DMS153 (cell line): ENCODE measurements around the gene TACR2.
A peak's percentile ranks its signal among the peaks of the same experiment; 100 is the strongest.

Experiments
- DNase-seq: peaks from one replicate; lab custom pipeline; 2025; lab: John Stamatoyannopoulos, UW

TACR2 gene

DNA sequence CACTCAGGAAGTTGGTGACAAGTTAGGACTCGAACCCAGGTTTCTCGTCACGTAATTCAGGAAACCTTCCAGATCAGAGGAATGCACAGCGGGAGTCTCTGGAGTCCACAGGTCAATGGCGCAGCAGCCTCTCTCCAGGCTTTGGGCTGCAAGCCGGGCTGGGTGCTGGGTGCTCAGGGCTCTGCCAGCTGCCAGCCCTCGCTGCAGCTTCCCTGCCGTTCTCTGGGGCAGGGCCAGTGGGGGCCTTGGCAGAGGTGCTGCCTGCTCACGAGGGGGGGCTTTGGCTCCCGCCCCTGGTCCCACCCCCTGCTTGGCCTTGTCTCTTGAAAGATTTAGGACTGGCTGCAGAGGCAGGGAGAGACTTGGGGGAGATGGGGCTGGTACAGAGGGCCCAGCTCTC, at the start of gene TACR2:
TACR2 (minus strand) TSS at position 224 of the 400 bp plus-strand sequence. CDS start 595 bp downstream, outside the sequence.
- no peak for DNase-seq

DNA sequence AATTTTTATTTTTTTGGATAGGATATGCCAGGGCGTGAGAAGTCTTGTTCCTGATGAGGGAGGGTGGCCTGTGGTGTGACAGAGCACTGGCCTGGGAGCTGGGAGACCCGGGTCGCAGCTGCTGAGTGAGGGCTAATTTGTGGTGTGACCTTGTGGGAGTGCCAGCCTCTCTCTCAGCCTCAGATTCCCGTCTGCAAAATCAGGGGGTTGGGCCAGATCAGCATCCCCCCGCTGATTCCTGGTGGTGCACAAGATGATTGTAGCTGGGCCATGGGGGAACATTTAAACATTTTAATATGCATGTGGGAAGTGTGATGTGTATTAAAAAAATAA, 49.4 kb upstream of the TACR2 start:
- DNase-seq = no peak

GRCh38 chr10:69465457-69466157, 48.9 kb upstream of the TACR2 start:
- no peak for DNase-seq

DNA sequence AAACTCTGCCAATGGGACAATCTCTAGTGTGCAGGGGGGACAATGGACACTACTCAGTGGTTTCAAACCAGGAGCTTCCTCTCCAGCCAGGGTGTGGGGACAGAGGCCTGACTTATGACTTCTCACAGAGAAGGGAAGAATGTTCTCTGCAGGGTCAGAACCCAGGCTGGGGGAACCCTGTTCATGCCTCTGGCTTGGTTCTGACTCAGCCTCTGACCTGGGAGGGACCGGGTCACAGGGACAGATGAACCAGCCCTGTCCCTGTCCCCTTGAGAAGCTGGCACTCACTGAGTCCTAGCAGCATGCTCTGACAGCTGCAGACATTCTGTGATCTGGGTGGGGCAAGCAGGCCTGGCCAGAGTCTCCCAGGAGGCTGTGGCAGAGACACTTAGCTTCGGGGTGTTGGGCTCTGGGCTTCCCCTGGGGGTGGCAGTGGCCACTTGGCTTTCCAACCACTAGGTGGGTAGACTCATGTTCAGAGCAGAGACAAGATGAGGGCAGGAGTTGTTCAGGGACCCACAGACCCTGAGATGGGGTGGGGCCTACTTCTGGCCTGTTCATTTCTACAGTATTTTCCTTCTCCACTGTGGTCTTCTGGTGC, 48.2 kb upstream of the TACR2 start:
- DNase-seq = no peak

- DNase-seq = no peak
Observed at GRCh38 chr10:69464401-69464800, 47.7 kb upstream of the TACR2 start.

DNA sequence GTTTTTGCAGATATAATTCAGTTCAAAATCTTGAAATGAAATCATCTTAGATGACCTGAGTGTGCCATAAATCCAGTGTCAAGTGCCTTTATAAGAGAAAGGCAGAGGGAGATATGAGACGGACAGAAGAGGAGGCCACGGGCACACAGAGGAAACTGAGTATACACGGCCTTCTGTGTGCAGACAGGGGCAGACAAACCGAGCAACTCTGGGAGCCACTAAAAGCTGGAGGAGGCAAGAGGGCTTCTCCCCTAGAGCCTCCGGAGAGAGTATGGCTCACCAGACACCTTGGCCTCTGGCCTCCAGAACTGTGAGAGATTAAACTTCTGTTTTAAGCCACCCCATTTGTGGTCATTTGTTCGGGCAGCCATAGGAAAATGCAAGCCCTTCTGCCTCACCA, 47.2 kb upstream of the TACR2 start:
- DNase-seq = no peak

GRCh38 chr10:69461243-69462025, 44.7 kb upstream of the TACR2 start:
- no peak for DNase-seq

DNA sequence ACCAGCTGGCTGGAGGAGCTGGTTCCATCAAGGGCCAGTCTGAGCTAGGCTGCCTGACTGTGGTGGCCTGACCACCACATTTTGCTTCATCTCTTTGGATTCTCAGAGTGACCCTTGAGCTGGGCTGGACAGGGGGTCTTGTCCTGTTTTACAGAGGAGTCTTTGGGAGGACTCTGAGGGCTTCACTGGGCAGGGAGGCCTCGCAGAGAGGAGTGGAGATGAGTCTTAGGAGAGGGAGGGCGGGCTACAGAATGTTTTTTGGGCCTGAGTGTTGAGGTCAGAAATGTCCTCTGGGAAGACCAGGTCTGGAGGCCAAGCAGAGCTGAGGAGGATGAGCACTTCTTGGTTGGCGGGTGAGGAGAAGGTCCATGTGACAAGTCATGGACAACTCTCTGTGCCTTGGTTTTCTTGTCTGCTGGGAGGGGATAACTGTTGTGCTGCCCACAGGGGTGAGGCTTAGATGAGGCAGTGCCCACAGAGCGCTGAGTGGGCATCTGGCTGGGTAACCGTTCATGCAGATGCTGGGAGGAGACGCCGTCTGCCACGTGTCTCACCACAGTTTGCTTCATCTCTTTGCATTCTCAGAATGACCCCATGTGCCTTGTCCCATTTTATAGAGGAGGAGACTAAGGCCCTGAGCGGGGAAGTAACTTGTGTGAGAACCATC, 44.0 kb upstream of the TACR2 start:
- no peak for DNase-seq

GRCh38 chr10:69459893-69460575, 43.3 kb upstream of the TACR2 start:
- DNase-seq = no peak

DNA sequence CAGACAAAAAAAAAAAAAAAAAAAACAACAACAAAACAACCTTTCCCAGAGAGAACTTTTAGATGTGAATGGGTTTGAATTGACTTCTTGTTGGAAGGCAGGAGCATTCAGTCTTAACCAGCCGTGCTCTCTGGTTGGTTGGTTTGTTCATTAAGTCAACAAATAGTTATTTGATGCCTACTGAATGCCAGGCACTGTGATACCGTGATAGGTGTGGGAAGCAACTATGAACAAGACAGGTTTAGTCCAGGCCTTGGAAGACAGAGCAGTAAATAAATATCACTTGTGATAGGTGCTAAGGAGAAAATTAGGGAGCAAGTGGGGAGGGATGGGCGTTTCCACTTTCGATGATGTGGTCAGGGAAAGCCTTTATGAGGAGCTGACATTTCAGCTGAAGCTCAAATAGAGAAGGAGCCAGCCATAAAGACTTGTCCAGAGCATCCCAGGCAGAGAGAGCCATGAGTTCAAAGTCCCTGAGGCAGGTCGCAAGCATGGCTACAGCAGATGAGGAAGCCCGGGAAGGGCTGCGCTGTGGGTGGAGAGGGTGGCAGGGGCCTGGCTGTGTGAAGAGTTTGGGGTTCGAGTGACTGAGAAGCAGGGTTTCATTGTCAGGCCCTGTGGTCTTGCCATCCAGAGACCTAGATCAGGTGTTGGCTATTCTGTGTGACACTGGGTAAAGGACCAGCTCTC, 42.5 kb upstream of the TACR2 start:
- DNase-seq = no peak

DNA sequence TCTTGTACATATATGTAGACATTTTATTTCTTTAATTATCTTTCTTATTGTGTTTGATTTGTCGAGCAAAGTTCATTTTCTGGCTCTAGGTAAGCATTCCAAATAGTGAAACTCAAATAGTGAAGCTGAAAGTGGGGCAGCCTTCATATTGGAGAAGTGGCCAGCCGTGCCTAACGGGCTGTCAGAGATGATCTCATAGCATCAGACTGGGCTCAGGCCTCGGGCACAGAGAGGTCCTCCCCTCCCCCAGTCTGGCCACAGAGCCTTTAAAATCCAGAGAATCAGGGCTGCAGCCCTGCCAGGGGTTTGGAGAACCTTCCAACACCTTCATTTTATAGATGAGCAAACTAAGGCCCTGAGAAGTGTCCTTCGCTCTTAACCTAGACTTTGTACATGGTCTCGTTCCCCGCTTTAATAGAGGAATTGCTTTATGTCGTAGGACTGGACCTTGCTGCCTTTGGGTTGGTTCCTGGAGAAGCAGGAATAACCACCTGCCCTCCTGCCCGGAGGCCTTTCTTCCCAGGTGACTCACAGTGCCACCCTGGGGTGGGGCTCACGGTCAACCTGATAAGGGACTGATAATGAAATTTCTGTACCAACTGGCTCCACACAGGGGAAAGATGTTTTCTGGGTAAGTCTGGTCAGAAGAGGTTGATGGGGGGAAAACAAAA, 41.8 kb upstream of the TACR2 start:
- DNase-seq = no peak

DNA sequence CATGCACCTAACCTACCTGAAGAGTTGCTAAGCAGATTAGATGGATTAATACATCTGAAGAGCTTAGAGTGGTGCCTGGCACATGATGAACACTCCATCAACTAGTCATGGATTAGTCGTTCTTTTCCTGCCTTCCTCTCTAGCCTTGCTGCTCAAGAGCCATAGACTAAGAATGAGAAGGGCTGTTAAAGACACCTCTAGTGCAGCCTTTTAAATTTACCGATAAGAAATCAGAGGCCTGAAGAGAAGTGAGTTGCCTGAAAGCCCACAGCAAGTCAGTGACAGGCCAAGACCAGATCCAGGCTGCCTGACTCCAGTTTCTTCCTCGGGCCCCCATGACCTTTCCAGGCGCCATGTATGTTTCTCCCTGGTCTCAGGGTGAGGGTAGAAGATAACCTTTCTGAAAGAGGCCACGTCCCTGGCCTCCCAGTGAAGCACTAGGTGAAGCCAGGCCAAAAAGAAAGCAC, 41.1 kb upstream of the TACR2 start:
- no peak for DNase-seq

- DNase-seq = no peak
Observed at GRCh38 chr10:69456880-69457693, 40.4 kb upstream of the TACR2 start.

DNA sequence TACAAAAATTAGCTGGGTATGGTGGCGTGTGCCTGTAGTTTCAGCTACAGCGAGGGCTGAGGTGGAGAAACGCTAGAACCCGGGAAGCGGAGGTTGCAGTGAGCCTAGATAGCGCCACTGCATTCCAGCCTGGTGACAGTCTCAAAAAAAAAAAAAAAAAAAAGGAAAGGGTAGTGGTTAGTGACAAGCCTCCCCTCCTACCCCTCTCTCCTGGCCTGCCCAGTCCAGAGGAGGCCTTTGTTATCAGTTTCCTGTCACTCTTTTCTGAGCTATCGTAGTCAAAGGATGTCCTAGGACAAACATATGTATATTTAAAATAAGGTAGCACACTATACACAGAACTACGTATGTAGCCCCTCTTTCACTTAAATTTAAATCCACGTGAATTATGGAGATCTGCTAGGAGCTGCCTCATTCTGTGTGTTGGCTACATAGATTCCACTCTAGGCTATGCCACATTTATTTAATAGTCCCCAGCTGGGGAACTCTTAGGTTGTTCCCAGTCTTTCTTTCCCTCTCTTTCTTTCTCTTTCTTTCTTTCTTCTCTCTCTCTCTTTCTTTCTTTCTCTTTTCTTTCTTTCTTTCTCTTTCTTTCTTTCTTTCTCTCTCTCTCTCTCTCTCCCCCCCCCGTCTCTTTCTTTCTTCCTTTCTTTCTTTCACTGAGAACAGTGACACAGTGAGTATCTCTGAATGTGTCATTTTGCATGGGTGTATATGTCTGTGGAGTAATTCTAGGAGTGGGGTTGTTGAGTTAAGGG, 38.5 kb upstream of the TACR2 start:
- no peak for DNase-seq

DNA sequence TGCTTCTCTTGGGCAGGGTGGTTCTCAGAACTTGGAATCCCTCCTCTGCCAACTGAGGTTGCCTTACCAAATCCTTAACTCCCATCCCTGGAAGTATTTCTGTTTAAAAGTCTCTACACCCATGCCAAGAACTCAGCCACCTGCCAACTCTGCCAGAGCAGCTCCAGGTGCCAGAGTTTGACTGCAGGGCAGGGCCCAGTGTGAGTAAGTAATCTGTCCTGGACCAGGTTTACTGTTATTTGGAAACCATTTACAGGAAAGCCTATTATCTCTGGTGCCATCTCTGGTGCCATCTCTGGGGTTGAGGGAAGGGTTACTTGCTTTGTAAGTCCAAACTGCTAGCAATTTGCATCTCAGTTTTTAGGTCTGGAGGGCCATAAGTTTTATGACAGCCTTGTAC, 37.1 kb upstream of the TACR2 start:
- DNase-seq = no peak

DNA sequence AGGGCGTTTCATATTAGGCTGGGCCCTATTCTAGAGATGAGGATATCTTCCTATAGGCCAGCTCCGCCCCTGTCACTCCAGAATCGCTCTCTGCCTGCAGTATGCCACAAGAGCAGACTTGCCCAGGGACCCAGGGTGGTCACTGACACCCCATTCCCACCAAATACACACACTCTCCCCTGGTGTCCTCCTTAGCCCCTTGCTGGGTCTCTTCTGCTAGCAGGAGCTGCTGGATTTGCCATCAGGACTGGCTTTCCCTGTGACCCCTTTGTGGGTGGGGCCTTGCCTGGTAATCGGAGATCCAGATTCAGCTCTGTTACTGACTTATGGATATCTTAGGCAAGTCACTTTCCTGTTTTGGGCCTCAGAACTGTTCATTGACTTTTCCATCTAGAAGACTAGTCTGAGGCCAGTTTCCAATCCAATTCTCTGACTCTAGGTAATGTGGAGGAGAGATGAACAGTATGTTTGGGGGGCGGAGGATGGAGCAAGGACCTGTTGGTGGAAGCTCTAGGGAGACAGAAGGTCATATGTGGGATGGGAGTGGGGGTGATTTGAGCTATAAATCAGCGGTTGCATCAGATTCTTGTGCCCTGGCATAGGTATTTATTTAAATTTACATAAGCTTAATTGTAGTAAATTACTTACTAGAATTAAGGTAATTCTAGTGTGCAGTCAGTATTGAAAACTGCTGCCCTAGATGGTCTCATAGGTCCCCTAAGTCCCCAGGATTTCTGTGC, 36.1 kb upstream of the TACR2 start:
- DNase-seq = no peak

DNA sequence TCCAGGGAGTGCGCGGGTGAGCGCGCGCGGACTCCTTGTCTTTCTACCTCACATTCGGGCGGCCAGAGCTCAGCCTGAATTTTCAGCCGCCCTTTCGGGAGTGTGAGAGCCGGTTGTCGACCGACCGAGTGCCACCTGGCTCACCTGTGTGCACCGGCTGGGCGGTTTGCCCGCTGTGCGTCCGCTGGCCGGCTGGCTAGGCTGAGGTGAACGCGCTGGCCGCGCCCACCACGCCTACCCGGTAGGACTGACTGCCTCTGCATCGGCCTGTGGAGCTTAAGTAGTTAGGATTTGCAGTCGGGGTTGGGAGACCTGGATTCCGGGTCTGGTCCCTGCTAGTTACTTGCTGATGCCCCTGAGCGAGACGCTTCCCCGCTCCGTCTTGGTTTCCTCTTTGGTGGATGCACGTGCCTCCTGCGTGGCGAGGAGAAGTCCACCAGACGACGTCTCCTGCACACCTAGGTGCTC, 35.1 kb upstream of the TACR2 start:
- DNase-seq = peak; percentile 29

GRCh38 chr10:69451209-69451783, 34.6 kb upstream of the TACR2 start, which contains the start of gene TSPAN15:
Gene TSPAN15 (plus strand): TSS chr10:69451465. CDS start chr10:69451595, 130 bp downstream.
- DNase-seq = peak; percentile 90
